Pancreas (tissue), 10 donors: ENCODE results near the gene SDK1. TPM values are rescaled to one million over a fixed set of nuclear protein-coding genes. Genes with fewer than 3 reads are reported as not detected.
A peak's percentile ranks its signal among the peaks of the same experiment; 100 is the strongest.

Experiments
- ATAC-seq, 4 donors: fragments of 200-7000 bp; cut with Tn5 transposase; one replicate each; pipeline versions ENCODE4 v1.8.0 to v1.9.1; 2020; ENCODE audit warnings: mild to moderate bottlenecking in 4 of 4, moderate library complexity in 4 of 4
- DNase-seq, 6 donors: peaks; one replicate each; pipeline ENCODE4 v3.0.0-alpha.2; 2020
- FAIRE-seq: peaks from 2 replicates; lab custom pipeline; 2012; peaks lifted over from hg19 to GRCh38; lab: Jason Lieb, UNC
- H3K27ac ChIP-seq, 4 donors: fragments of 200-600 bp; sonication (generic); 1 replicate in 3 of 4; 2 replicates in 1 of 4; pipeline versions ENCODE4 v1.5.0 to v1.8.0; 2020
- H3K27me3 ChIP-seq, 4 donors: fragments of 200-600 bp; one replicate each; pipeline ENCODE4 v1.8.0; 2021
- H3K36me3 ChIP-seq, 3 donors: fragments of 200-600 bp; sonication (generic) in 1 of 3; one replicate each; pipeline versions ENCODE4 v1.5.0 to v1.8.0; 2020 to 2021
- H3K4me1 ChIP-seq, 3 donors: fragments of 200-600 bp; one replicate each; pipeline ENCODE4 v1.8.0; 2021
- H3K4me3 ChIP-seq, 4 donors: fragments of 200-600 bp; sonication (generic) in 2 of 4; one replicate each; pipeline versions ENCODE4 v1.5.0 to v1.8.0; 2020 to 2021
- H3K9me3 ChIP-seq, 4 donors: fragments of 200-600 bp; one replicate each; pipeline ENCODE4 v1.8.0; 2021
- CTCF ChIP-seq, 4 donors: fragments of 200-600 bp; sonication (generic) in 3 of 4; IDR thresholded peaks; one replicate each; pipeline versions ENCODE4 v1.5.0 to v1.8.0; 2021; ENCODE audit warnings: antibody characterized with exemption in 4 of 4
- WGBS, 2 donors: extraction: QIAGEN DNeasy Blood & Tissue Kit; methylation state at CpG; one replicate each; pipeline ENCODE4 v1.1.7; 2013; 5-methylcytosine and 5-hydroxymethylcytosine counted together
- intact Hi-C, 3 donors: fragments of 100-400 bp; cut with DNase I; formaldehyde crosslinking; loops; one replicate each; pipeline versions ENCODE4 v1.11.1 to v1.14.2; 2022
- polyA plus RNA-seq, 2 donors: library from polyadenylated mRNA; stranded (reverse); fragments of 200-250 nt; gene quantifications; one replicate each; pipeline ENCODE4 v1.2.3, GENCODE V29; 2013
- total RNA-seq, 6 donors: library from RNA; stranded (reverse); fragmentation: NEBNext Ultra II Directional in 4 of 6; extraction: Animal tissue kit (Norgen Biotek cat#: 25700) in 4 of 6; gene quantifications; one replicate each; pipeline versions ENCODE4 v1.2.1 to v1.2.4, GENCODE V29; 2021 to 2023
- donor health status: healthy with polysubstance abuse.
- donor health status: DM: no; HTN: no; CAD: no; lungs with moderate emphysema.
- donor health status: DM: no; HTN: no; CAD: no.
- donor health status: control.
- donor health status: control.
- donor health status: Bipolar disorder and iron deficiency.
- donor health status: DM: yes; HTN: yes; CAD: no.
- donor health status: DM: no; HTN: no; CAD: no.
- donor health status: DM: no; HTN: no; CAD: no.
- donor health status: DM: yes; HTN: yes; CAD: no.

SDK1 gene
- total and polyA plus RNA-seq, 8 donors = 10.8 to 30.8 (median 19.8) TPM

- H3K36me3 ChIP-seq = no peaks in the 10 kb centered on the region
- no peak overlapping the region for H3K27ac ChIP-seq
- TF ChIP-seq CTCF (IDR thresholded peaks at IDR 0.05) = no peak
- no peak for DNase-seq
- peak in 2 of 4 donors; percentile 53 to 64 for ATAC-seq
- WGBS, 2 donors = 87 to 90% methylated on average over 10 of the region's 10 CpGs
- H3K27me3 ChIP-seq = no peaks in the 10 kb centered on the region
- no peaks in the 10 kb centered on the region for H3K9me3 ChIP-seq
- no peak for FAIRE-seq
- intact Hi-C loops = no loop called here
- no peaks in the 10 kb centered on the region for H3K4me1 ChIP-seq
- H3K4me3 ChIP-seq = no peak overlapping the region
These were observed 543.6 kb downstream of the SDK1 start for GRCh38 chr7:3844540-3845151.

GRCh38 chr7:3846738-3847137 is 545.7 kb downstream of the SDK1 start:
- TF ChIP-seq CTCF (IDR thresholded peaks at IDR 0.05) = no peak
- intact Hi-C loops = no loop called here
- WGBS, 2 donors = 94 to 95% methylated on average over 9 of the region's 9 CpGs
- Histone ChIP-seq H3K4me1 (no peaks in the 10 kb centered on the region), H3K27ac (no peak overlapping the region), H3K36me3 (no peaks in the 10 kb centered on the region), H3K9me3 (no peaks in the 10 kb centered on the region), H3K4me3 (no peak overlapping the region), H3K27me3 (no peaks in the 10 kb centered on the region)
- FAIRE-seq (no peak), DNase-seq (no peak), ATAC-seq (no peak)

GRCh38 chr7:3847336-3847735 is 546.3 kb downstream of the SDK1 start:
- intact Hi-C loops = no loop called here
- no peak overlapping the region for H3K4me3 ChIP-seq
- FAIRE-seq = no peak
- no peaks in the 10 kb centered on the region for H3K27me3 ChIP-seq
- no peaks in the 10 kb centered on the region for H3K4me1 ChIP-seq
- no peak for DNase-seq
- no peak for TF ChIP-seq CTCF (IDR thresholded peaks at IDR 0.05)
- H3K9me3 ChIP-seq = no peaks in the 10 kb centered on the region
- ATAC-seq = no peak
- no peaks in the 10 kb centered on the region for H3K36me3 ChIP-seq
- H3K27ac ChIP-seq = no peak overlapping the region
- WGBS, 2 donors = 83 to 94% methylated on average over 6 of the region's 6 CpGs

GRCh38 chr7:3859431-3859830 is 558.4 kb downstream of the SDK1 start:
- H3K9me3 ChIP-seq = no peaks in the 10 kb centered on the region
- DNase-seq = no peak
- 95 to 96% methylated on average over 1 of the region's 1 CpG for WGBS, 2 donors
- H3K27ac ChIP-seq = no peak overlapping the region
- no peak for FAIRE-seq
- H3K36me3 ChIP-seq = no peaks in the 10 kb centered on the region
- no peak for ATAC-seq
- intact Hi-C loops = no loop called here
- H3K4me1 ChIP-seq = no peaks in the 10 kb centered on the region
- no peak overlapping the region for H3K4me3 ChIP-seq
- no peaks in the 10 kb centered on the region for H3K27me3 ChIP-seq
- TF ChIP-seq CTCF (IDR thresholded peaks at IDR 0.05) = no peak

- Histone ChIP-seq H3K27ac (no peak overlapping the region), H3K36me3 (no peaks in the 10 kb centered on the region), H3K9me3 (no peaks in the 10 kb centered on the region), H3K4me1 (no peaks in the 10 kb centered on the region), H3K27me3 (no peaks in the 10 kb centered on the region), H3K4me3 (no peak overlapping the region)
- peak in 1 of 4 donors; percentile 37 for ATAC-seq
- WGBS, 2 donors = 62 to 80% methylated on average over 9 of the region's 9 CpGs
- TF ChIP-seq CTCF (IDR thresholded peaks at IDR 0.05) = no peak
- intact Hi-C loops = no loop called here
- DNase-seq = no peak
- FAIRE-seq = no peak
These were observed 559.9 kb downstream of the SDK1 start for GRCh38 chr7:3860932-3861331.
